H9 (cell line): ENCODE measurements around the gene RNLS. TPM values are rescaled to one million over a fixed set of nuclear protein-coding genes. Genes with fewer than 3 reads are reported as not detected.

Experiments used
- DNase-seq: peaks from one replicate; pipeline ENCODE4 v3.0.0-alpha.2; 2017
- H2AFZ ChIP-seq: one replicate; pipeline ENCODE4 v1.6.1; 2013; ENCODE audit warnings: mild to moderate bottlenecking, low read length, control low read depth, moderate library complexity
- H2AK5ac ChIP-seq: 2 replicates; pipeline ENCODE4 v1.6.1; 2013; ENCODE audit warnings: low read length, control low read depth, mixed read lengths; ENCODE audit not compliant: insufficient read length
- H2BK120ac ChIP-seq: one replicate; pipeline ENCODE4 v1.6.1; 2013; ENCODE audit warnings: low read depth, mild to moderate bottlenecking, low read length, control low read depth, inconsistent platforms; ENCODE audit not compliant: poor library complexity, severe bottlenecking
- H2BK12ac ChIP-seq: 2 replicates; pipeline ENCODE4 v1.6.1; 2013; ENCODE audit warnings: low read length, control low read depth, mixed read lengths, low read depth; ENCODE audit not compliant: insufficient read length
- H2BK15ac ChIP-seq: 2 replicates; pipeline ENCODE4 v1.6.1; 2013; ENCODE audit warnings: low read depth, low read length, control low read depth
- H2BK20ac ChIP-seq: one replicate; pipeline ENCODE4 v1.6.1; 2013; ENCODE audit warnings: low read depth, mild to moderate bottlenecking, low read length, control low read depth, inconsistent platforms; ENCODE audit not compliant: poor library complexity, severe bottlenecking
- H2BK5ac ChIP-seq: 2 replicates; pipeline ENCODE4 v1.6.1; 2013; ENCODE audit warnings: low read length, control low read depth, mixed read lengths; ENCODE audit not compliant: insufficient read length
- H3K14ac ChIP-seq: 2 replicates; pipeline ENCODE4 v1.6.1; 2013; ENCODE audit warnings: low read length, control low read depth; ENCODE audit not compliant: insufficient read depth
- H3K18ac ChIP-seq: 2 replicates; pipeline ENCODE4 v1.6.1; 2013; ENCODE audit warnings: low read depth, mild to moderate bottlenecking, mixed read lengths, low read length, control low read depth; ENCODE audit not compliant: insufficient read length
- H3K23ac ChIP-seq: 2 replicates; pipeline ENCODE4 v1.6.1; 2013; ENCODE audit warnings: low read length, control low read depth, mixed read lengths, low read depth; ENCODE audit not compliant: insufficient read length
- H3K23me2 ChIP-seq: 2 replicates; pipeline ENCODE4 v1.6.1; 2013; ENCODE audit warnings: low read depth, mild to moderate bottlenecking, mixed read lengths, low read length, control low read depth; ENCODE audit not compliant: insufficient read length, poor library complexity, severe bottlenecking
- H3K27ac ChIP-seq: 2 replicates; pipeline ENCODE4 v1.5.1; 2013; ENCODE audit warnings: low read length, control low read depth, mixed read lengths, low read depth; ENCODE audit not compliant: insufficient read length
- H3K27me3 ChIP-seq: 2 replicates; pipeline ENCODE4 v1.6.1; 2013; ENCODE audit warnings: low read length, control low read depth, inconsistent platforms; ENCODE audit not compliant: insufficient read depth
- H3K4ac ChIP-seq: 2 replicates; pipeline ENCODE4 v1.6.1; 2013; ENCODE audit warnings: low read depth, mild to moderate bottlenecking, control low read depth, inconsistent platforms, low read length, moderate library complexity
- H3K4me1 ChIP-seq: 2 replicates; pipeline ENCODE4 v1.6.1; 2013; ENCODE audit warnings: low read length, control low read depth, inconsistent platforms; ENCODE audit not compliant: insufficient read depth
- H3K4me2 ChIP-seq: 2 replicates; pipeline ENCODE4 v1.6.1; 2013; ENCODE audit warnings: low read length, control low read depth, mixed read lengths; ENCODE audit not compliant: insufficient read length, insufficient read depth
- H3K56ac ChIP-seq: 2 replicates; pipeline ENCODE4 v1.6.1; 2013; ENCODE audit warnings: low read depth, mild to moderate bottlenecking, mixed read lengths, low read length, control low read depth; ENCODE audit not compliant: insufficient read length
- H3K79me1 ChIP-seq: 2 replicates; pipeline ENCODE4 v1.6.1; 2013; ENCODE audit warnings: low read depth, mild to moderate bottlenecking, moderate library complexity, low read length, control low read depth, inconsistent platforms; ENCODE audit not compliant: insufficient read depth, poor library complexity, severe bottlenecking
- H3K79me2 ChIP-seq: 2 replicates; pipeline ENCODE4 v1.6.1; 2013; ENCODE audit warnings: low read length, control low read depth, inconsistent platforms; ENCODE audit not compliant: insufficient read depth
- H3K9ac ChIP-seq: 2 replicates; pipeline ENCODE4 v1.6.1; 2013; ENCODE audit warnings: low read length, control low read depth, mixed read lengths; ENCODE audit not compliant: insufficient read length; ENCODE audit errors: extremely low read depth
- H3K9me3 ChIP-seq: one replicate; pipeline ENCODE4 v1.6.1; 2013; ENCODE audit warnings: low read depth, low read length, inconsistent platforms; ENCODE audit not compliant: control insufficient read depth
- H3T11ph ChIP-seq: one replicate; pipeline ENCODE4 v1.6.1; 2013; ENCODE audit warnings: mild to moderate bottlenecking, low read length, control low read depth, inconsistent platforms
- H4K20me1 ChIP-seq: one replicate; pipeline ENCODE4 v1.6.1; 2013; ENCODE audit not compliant: control insufficient read depth, insufficient read length, insufficient read depth
- H4K5ac ChIP-seq: 2 replicates; pipeline ENCODE4 v1.6.1; 2013; ENCODE audit warnings: low read depth, mild to moderate bottlenecking, mixed read lengths, low read length, control low read depth; ENCODE audit not compliant: insufficient read length
- H4K8ac ChIP-seq: replicated peaks from 2 replicates; pipeline ENCODE4 v1.6.1; 2013; ENCODE audit warnings: low read length, control low read depth, mixed read lengths, low read depth; ENCODE audit not compliant: insufficient read length
- H4K91ac ChIP-seq: 2 replicates; pipeline ENCODE4 v1.6.1; 2013; ENCODE audit warnings: low read depth, mild to moderate bottlenecking, moderate library complexity, mixed read lengths, low read length, control low read depth; ENCODE audit not compliant: insufficient read length
- H3K27ac Mint-ChIP-seq, 3 experiments: 2 replicates in 2 of 3; 3 replicates in 1 of 3; pipeline ENCODE4 v1.8.0; 2020 to 2021; ENCODE audit warnings: mixed read lengths in 3 of 3, mild to moderate bottlenecking in 1 of 3, moderate library complexity in 1 of 3
- H3K27me3 Mint-ChIP-seq: 2 replicates; pipeline ENCODE4 v1.8.0; 2021; ENCODE audit warnings: low read depth, mild to moderate bottlenecking, moderate library complexity, mixed read lengths
- H3K36me3 Mint-ChIP-seq, 3 experiments: 2 replicates in 2 of 3; 3 replicates in 1 of 3; pipeline ENCODE4 v1.8.0; 2020 to 2021; ENCODE audit warnings: low read depth in 3 of 3, mixed read lengths in 3 of 3; ENCODE audit not compliant: insufficient read depth in 1 of 3
- H3K4me1 Mint-ChIP-seq, 2 experiments: 2 replicates each; pipeline ENCODE4 v1.8.0; 2020; ENCODE audit warnings: mixed read lengths in 2 of 2
- H3K4me3 Mint-ChIP-seq, 2 experiments: 2 replicates in 1 of 2; 3 replicates in 1 of 2; pipeline ENCODE4 v1.8.0; 2020 to 2021; ENCODE audit warnings: mild to moderate bottlenecking in 2 of 2, mixed read lengths in 2 of 2, moderate library complexity in 1 of 2
- H3K9me3 Mint-ChIP-seq, 2 experiments: 2 replicates in 1 of 2; 3 replicates in 1 of 2; pipeline ENCODE4 v1.8.0; 2020; ENCODE audit warnings: mild to moderate bottlenecking in 2 of 2, mixed read lengths in 2 of 2, moderate library complexity in 1 of 2
- WGBS: extraction: QIAGEN DNeasy Blood & Tissue Kit; methylation state at CpG from one replicate; pipeline ENCODE4 v1.1.7; 2013; ENCODE audit warnings: missing lambda C conversion rate, low lambda C conversion rate, mixed read lengths; ENCODE audit not compliant: insufficient read length; ENCODE audit errors: extremely low coverage; 5-methylcytosine and 5-hydroxymethylcytosine counted together
- total RNA-seq: library from RNA; stranded (reverse); gene quantifications from 2 replicates; pipeline ENCODE4 v1.2.1, GENCODE V29; 2021
- TF ChIP-seq, protein P1 (sequence below): fragments of 200-600 bp; sonication (generic); conservative IDR thresholded peaks from 3 replicates; pipeline ENCODE4 v1.8.0; 2021; ENCODE audit warnings: antibody characterized with exemption, mild to moderate bottlenecking

RNLS gene
- total RNA-seq, 1 experiment from 2014 or later: 7.5 TPM

DNA sequence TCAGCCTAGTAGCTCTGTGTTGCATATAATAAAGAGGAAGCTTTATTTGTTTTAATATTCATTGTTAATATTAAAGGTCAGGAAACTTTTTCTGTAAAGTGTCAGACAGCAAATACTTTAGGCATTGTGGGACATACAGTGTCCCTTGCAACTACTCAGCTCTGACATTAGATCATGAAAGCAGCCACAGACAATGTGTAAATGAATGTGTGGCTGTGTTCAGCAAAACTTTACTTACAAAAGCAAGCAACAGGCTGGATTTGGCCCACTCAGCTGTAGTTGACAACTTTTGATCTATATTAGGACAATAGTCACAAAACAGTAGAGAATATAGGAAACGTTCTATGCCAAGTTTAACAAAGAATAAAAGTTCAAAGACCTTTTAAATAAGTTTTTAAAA lies 173.3 kb downstream of the RNLS start:
- H3K9ac ChIP-seq: no peak overlapping the region
- no CpG with 5 or more reads among the region's 1 CpG for WGBS

More for the DNA sequence above, 173.3 kb downstream of the RNLS start:
- Histone ChIP-seq H3K79me2 (no peaks in the 10 kb centered on the region), H3K56ac (no peak overlapping the region), H2BK120ac (no peak overlapping the region), H3K4ac (no peak overlapping the region), H2BK5ac (no peak overlapping the region), H3K27me3 (no peaks in the 10 kb centered on the region), H4K5ac (no peak overlapping the region), H3K23me2 (no peaks in the 10 kb centered on the region), H3K4me1 (no peaks in the 10 kb centered on the region), H3K27ac (no peak overlapping the region), H3K18ac (no peak overlapping the region), H3K9me3 (no peaks in the 10 kb centered on the region), H4K8ac (no peak overlapping the region), H3K4me2 (no peak overlapping the region), H3T11ph (no peak overlapping the region), H3K79me1 (no peaks in the 10 kb centered on the region), H2BK12ac (no peak overlapping the region), H2AFZ (no peak overlapping the region), H2BK15ac (no peak overlapping the region), H2BK20ac (no peak overlapping the region), H3K14ac (no peak overlapping the region), H3K23ac (no peak overlapping the region), H2AK5ac (no peak overlapping the region), H4K20me1 (no peaks in the 10 kb centered on the region), H4K91ac (no peak overlapping the region)
- Mint-ChIP-seq H3K36me3 (no peaks in the 10 kb centered on the region), H3K27ac (no peak overlapping the region), H3K27me3 (no peaks in the 10 kb centered on the region), H3K9me3 (no peaks in the 10 kb centered on the region), H3K4me3 (no peak overlapping the region), H3K4me1 (no peaks in the 10 kb centered on the region)
- no peak for DNase-seq
- TF ChIP-seq, protein P1, sequence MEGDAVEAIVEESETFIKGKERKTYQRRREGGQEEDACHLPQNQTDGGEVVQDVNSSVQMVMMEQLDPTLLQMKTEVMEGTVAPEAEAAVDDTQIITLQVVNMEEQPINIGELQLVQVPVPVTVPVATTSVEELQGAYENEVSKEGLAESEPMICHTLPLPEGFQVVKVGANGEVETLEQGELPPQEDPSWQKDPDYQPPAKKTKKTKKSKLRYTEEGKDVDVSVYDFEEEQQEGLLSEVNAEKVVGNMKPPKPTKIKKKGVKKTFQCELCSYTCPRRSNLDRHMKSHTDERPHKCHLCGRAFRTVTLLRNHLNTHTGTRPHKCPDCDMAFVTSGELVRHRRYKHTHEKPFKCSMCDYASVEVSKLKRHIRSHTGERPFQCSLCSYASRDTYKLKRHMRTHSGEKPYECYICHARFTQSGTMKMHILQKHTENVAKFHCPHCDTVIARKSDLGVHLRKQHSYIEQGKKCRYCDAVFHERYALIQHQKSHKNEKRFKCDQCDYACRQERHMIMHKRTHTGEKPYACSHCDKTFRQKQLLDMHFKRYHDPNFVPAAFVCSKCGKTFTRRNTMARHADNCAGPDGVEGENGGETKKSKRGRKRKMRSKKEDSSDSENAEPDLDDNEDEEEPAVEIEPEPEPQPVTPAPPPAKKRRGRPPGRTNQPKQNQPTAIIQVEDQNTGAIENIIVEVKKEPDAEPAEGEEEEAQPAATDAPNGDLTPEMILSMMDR: no peak
